ENCODE measurements around the gene KDM1A. TPM values are rescaled to one million over a fixed set of nuclear protein-coding genes. Genes with fewer than 3 reads are reported as not detected.

KDM1A gene
- total and polyA plus RNA-seq, 2 of the 13 experiments (the other 11 are each of a cell fraction or from before 2014, with no cell fraction given), result 81.3 to 173 TPM

DNA sequence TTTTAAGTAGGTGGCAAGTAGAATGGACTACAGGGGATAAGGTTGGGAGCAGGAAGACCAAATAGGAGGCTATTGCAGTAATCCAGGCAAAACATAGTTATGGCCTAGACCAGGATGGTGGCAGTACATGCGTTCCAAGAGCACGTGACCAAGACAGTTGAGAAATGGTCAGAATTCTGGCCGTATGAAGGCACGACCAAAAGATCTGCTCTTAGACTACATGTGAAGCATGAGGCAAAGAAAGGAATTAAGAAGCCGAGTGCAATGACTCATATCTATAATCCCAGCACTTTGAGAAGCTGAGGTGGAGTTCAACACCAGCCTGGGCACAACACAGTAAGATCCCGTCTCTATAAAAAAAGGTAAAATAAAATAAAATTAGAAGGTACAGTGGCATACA lies 78.0 kb downstream of the KDM1A start (continued):
- no peak for TF ChIP-seq JUND (CRISPR knock-in tag; IDR thresholded peaks at IDR 0.05)
- TF ChIP-seq, protein P1, sequence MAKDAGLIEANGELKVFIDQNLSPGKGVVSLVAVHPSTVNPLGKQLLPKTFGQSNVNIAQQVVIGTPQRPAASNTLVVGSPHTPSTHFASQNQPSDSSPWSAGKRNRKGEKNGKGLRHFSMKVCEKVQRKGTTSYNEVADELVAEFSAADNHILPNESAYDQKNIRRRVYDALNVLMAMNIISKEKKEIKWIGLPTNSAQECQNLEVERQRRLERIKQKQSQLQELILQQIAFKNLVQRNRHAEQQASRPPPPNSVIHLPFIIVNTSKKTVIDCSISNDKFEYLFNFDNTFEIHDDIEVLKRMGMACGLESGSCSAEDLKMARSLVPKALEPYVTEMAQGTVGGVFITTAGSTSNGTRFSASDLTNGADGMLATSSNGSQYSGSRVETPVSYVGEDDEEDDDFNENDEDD (CRISPR knock-in tag; IDR thresholded peaks at IDR 0.05; ENCODE audit: borderline replicate concordance), result no peak
- TF ChIP-seq ZNF879 (CRISPR knock-in tag; IDR thresholded peaks at IDR 0.05), result no peak

DNA sequence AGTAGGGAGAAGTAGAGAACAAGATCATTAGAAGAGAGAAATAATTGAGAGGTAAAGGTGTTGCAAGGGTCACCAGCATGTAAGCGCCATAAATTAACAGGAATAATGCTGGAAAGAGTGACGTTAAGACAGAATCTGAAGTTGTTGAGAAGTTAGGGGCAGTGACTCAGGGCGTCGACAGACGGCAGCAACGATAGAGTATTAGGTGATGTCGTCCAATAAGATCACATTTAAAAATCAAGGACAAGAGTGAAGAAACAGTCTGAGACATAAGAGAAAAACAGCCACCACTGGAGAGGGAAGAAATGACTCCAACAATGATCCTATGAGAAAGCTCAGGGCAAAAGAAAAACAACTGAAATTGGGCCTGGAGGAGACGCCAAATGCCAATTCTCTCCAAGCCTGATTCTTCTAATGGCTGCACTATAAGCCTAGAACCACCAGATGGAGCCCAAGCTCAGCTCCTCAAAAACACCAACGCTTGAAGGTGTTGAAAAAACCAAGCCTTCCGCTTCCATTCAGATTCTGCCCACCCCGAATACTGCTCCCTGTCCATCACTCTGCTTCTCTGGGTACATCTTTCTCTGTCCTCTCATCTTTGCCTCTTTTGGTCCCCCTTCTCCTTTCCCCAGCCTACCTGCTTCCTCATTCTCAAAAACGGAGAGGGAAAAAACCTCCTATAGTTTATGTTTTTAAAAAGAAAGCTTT lies 79.3 kb downstream of the KDM1A start:
- CTCF ChIA-PET (ENCODE audit: low intra/inter-chr PET ratio, low total read pairs), result interaction anchor here (1.2 to 5.6 kb wide), 4 partner anchors 45 to 122 kb away, joined by 4 to 110 read pairs (median 12); no protein-coding TSS in a partner anchor
- POLR2A ChIA-PET, result interaction anchor here (1.9 kb wide), 1 partner anchor 86 kb away, joined by 13 read pairs; no protein-coding TSS in a partner anchor
- Histone ChIP-seq H3K36me3 (replicated peaks in 1 of 2; ENCODE audit: control insufficient read depth in 1 of 2, insufficient read depth in 2 of 2, low read length in 2 of 2) (peaks cover 5 to 12% of the 10 kb centered on the region in 2 experiments; a peak in 3 of 5 replicates), H3K9ac (ENCODE audit: insufficient read depth, low read depth, low read length) (no peak overlapping the region), H3K27me3 (ENCODE audit: control insufficient read depth in 1 of 2, insufficient read depth in 2 of 2, low read length in 2 of 2) (no peaks in the 10 kb centered on the region), H3K79me2 (ENCODE audit: insufficient read depth, low read length) (peaks cover 3% of the 10 kb centered on the region), H3K4me2 (ENCODE audit: low read depth, low read length) (no peak overlapping the region), H3K9me3 (ENCODE audit: low read length) (peaks cover 5% of the 10 kb centered on the region; the same call in 1 of the 2 replicates), H3K4me1 (ENCODE audit: insufficient read depth, low read length) (peaks cover 50% of the 10 kb centered on the region), H2AFZ (ENCODE audit: low read length) (no peak overlapping the region), H3K4me3 (replicated peaks in 1 of 3; ENCODE audit: insufficient read depth in 1 of 3, low read depth in 2 of 3, low read length in 3 of 3) (no peak overlapping the region), H3K27ac (ENCODE audit: extremely low read length, insufficient read depth, low read length) (no peak overlapping the region), H4K20me1 (ENCODE audit: insufficient read depth, low read length) (peaks cover 4% of the 10 kb centered on the region)
- ATAC-seq, result peak; percentile 55; the same call in 2 of the 3 replicates
- no TSS peak for BruUV-seq (replicated peaks)
- in situ Hi-C loops (cut with HindIII; ENCODE audit: extremely low pct_ligation_motif_present, low pct_unique_long_range_greater_than_20kb), result loop anchor here (5.0 kb wide), 1 partner anchor 89 kb away; no protein-coding TSS in a partner anchor
- FAIRE-seq, result peak; percentile 80
- intact Hi-C loops (cut with micrococcal nuclease; ENCODE audit: unreplicated experiment), result loop anchor here (1.0 to 10.0 kb wide), 2 partner anchors 86 to 124 kb away; partner anchors contain the start of gene LACTBL1
- WGBS (ENCODE audit: low lambda C conversion rate), result 64% methylated on average over 12 of the region's 12 CpGs
- peak; percentile 62 for DNase-seq (ENCODE audit: low spot score)
- TF ChIP-seq SOX5 (CRISPR knock-in tag; IDR thresholded peaks at IDR 0.05; ENCODE audit: borderline replicate concordance), result 0 out of 2 replicates have a peak, but pooled peaks have one; percentile 16
- TF ChIP-seq, protein P2, sequence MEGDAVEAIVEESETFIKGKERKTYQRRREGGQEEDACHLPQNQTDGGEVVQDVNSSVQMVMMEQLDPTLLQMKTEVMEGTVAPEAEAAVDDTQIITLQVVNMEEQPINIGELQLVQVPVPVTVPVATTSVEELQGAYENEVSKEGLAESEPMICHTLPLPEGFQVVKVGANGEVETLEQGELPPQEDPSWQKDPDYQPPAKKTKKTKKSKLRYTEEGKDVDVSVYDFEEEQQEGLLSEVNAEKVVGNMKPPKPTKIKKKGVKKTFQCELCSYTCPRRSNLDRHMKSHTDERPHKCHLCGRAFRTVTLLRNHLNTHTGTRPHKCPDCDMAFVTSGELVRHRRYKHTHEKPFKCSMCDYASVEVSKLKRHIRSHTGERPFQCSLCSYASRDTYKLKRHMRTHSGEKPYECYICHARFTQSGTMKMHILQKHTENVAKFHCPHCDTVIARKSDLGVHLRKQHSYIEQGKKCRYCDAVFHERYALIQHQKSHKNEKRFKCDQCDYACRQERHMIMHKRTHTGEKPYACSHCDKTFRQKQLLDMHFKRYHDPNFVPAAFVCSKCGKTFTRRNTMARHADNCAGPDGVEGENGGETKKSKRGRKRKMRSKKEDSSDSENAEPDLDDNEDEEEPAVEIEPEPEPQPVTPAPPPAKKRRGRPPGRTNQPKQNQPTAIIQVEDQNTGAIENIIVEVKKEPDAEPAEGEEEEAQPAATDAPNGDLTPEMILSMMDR (CRISPR knock-in tag; IDR thresholded peaks at IDR 0.05), result peak; percentile 89
- TF ChIP-seq ZBTB38 (CRISPR knock-in tag; IDR thresholded peaks at IDR 0.05), result 0 out of 2 replicates have a peak, but pooled peaks have one; percentile 45
- peak; percentile 38; the same call in 1 of the 2 replicates for TF ChIP-seq FOXA3 (CRISPR knock-in tag; IDR thresholded peaks at IDR 0.05)
- TF ChIP-seq, protein P3, sequence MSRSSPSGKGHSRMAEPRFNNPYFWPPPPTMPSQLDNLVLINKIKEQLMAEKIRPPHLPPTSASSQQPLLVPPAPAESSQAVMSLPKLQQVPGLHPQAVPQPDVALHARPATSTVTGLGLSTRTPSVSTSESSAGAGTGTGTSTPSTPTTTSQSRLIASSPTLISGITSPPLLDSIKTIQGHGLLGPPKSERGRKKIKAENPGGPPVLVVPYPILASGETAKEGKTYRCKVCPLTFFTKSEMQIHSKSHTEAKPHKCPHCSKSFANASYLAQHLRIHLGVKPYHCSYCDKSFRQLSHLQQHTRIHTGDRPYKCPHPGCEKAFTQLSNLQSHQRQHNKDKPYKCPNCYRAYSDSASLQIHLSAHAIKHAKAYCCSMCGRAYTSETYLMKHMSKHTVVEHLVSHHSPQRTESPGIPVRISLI (CRISPR knock-in tag; IDR thresholded peaks at IDR 0.05; ENCODE audit: borderline replicate concordance), result peak; percentile 75; the same call in 1 of the 2 replicates
- 0 out of 2 replicates have a peak, but pooled peaks have one; percentile 24 for TF ChIP-seq ERF (CRISPR knock-in tag; IDR thresholded peaks at IDR 0.05)
- peak; percentile 97 for TF ChIP-seq STAG1 (CRISPR knock-in tag; IDR thresholded peaks at IDR 0.05)
- TF ChIP-seq SMC3 (IDR thresholded peaks at IDR 0.05; ENCODE audit: low read length), result peak; percentile 99
- TF ChIP-seq, protein P4, sequence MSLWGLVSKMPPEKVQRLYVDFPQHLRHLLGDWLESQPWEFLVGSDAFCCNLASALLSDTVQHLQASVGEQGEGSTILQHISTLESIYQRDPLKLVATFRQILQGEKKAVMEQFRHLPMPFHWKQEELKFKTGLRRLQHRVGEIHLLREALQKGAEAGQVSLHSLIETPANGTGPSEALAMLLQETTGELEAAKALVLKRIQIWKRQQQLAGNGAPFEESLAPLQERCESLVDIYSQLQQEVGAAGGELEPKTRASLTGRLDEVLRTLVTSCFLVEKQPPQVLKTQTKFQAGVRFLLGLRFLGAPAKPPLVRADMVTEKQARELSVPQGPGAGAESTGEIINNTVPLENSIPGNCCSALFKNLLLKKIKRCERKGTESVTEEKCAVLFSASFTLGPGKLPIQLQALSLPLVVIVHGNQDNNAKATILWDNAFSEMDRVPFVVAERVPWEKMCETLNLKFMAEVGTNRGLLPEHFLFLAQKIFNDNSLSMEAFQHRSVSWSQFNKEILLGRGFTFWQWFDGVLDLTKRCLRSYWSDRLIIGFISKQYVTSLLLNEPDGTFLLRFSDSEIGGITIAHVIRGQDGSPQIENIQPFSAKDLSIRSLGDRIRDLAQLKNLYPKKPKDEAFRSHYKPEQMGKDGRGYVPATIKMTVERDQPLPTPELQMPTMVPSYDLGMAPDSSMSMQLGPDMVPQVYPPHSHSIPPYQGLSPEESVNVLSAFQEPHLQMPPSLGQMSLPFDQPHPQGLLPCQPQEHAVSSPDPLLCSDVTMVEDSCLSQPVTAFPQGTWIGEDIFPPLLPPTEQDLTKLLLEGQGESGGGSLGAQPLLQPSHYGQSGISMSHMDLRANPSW (CRISPR knock-in tag; IDR thresholded peaks at IDR 0.05; ENCODE audit: borderline replicate concordance), result no peak
- TF ChIP-seq, protein P5, sequence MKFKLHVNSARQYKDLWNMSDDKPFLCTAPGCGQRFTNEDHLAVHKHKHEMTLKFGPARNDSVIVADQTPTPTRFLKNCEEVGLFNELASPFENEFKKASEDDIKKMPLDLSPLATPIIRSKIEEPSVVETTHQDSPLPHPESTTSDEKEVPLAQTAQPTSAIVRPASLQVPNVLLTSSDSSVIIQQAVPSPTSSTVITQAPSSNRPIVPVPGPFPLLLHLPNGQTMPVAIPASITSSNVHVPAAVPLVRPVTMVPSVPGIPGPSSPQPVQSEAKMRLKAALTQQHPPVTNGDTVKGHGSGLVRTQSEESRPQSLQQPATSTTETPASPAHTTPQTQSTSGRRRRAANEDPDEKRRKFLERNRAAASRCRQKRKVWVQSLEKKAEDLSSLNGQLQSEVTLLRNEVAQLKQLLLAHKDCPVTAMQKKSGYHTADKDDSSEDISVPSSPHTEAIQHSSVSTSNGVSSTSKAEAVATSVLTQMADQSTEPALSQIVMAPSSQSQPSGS (CRISPR knock-in tag; IDR thresholded peaks at IDR 0.05), result peak; percentile 43; the same call in 1 of the 2 replicates

Measured in HepG2 (cell line).